Keratinocyte (primary cell): Measurements from ENCODE around the gene AP3D1.

Experiments used
- CTCF ChIP-seq, 3 experiments: IDR thresholded peaks in 1 of 3; conservative IDR thresholded peaks in 1 of 3; optimal IDR thresholded peaks in 1 of 3; 2 replicates in 2 of 3; 3 replicates in 1 of 3; pipeline versions ENCODE3 to v1.5.1; 2011; ENCODE audit warnings: low read length in 3 of 3, mild to moderate bottlenecking in 3 of 3, moderate library complexity in 2 of 3, control low read depth in 1 of 3, inconsistent platforms in 1 of 3; ENCODE audit not compliant: insufficient read depth in 2 of 3; ENCODE audit errors: extremely low read depth in 1 of 3
- EZH2 ChIP-seq: IDR thresholded peaks from one replicate; pipeline ENCODE4 v1.6.1; 2012; ENCODE audit warnings: inconsistent platforms, mild to moderate bottlenecking, low read length, moderate library complexity

- TF ChIP-seq EZH2, result no peak
- no peak for TF ChIP-seq CTCF (optimal IDR thresholded peaks at IDR 0.05 in 1 of 3, IDR thresholded peaks at IDR 0.05 in 1 of 3, conservative IDR thresholded peaks at IDR 0.05 in 1 of 3; ENCODE audit: extremely low read depth in 1 of 3, insufficient read depth in 2 of 3, low read length in 3 of 3)
These were observed 11.8 kb downstream of the AP3D1 start for GRCh38 chr19:2139385-2140137.
